GM12875 (cell line): ENCODE data around the gene COLEC12.

Source experiments
- H3K4me3 ChIP-seq: one replicate; pipeline ENCODE4 v1.5.1; 2011; ENCODE audit warnings: low read depth, low read length, control low read depth
- CTCF ChIP-seq: IDR thresholded peaks from 2 replicates; pipeline ENCODE4 v1.5.1; 2011; ENCODE audit warnings: low read depth, mild to moderate bottlenecking, control low read depth, inconsistent platforms, low read length, moderate library complexity, borderline replicate concordance; ENCODE audit not compliant: insufficient read depth

The COLEC12 gene

GRCh38 chr18:432791-433190 is 67.7 kb downstream of the COLEC12 start:
- no peak for TF ChIP-seq CTCF
- no peak overlapping the region for H3K4me3 ChIP-seq

GRCh38 chr18:429030-429429 is 71.5 kb downstream of the COLEC12 start:
- no peak overlapping the region for H3K4me3 ChIP-seq
- no peak for TF ChIP-seq CTCF

GRCh38 chr18:427005-427404 is 73.5 kb downstream of the COLEC12 start:
- TF ChIP-seq CTCF, result no peak
- no peak overlapping the region for H3K4me3 ChIP-seq

GRCh38 chr18:425106-425745 is 75.3 kb downstream of the COLEC12 start:
- no peak overlapping the region for H3K4me3 ChIP-seq
- TF ChIP-seq CTCF, result no peak

GRCh38 chr18:424668-425067 is 75.8 kb downstream of the COLEC12 start:
- no peak overlapping the region for H3K4me3 ChIP-seq
- no peak for TF ChIP-seq CTCF

GRCh38 chr18:424071-424661 is 76.3 kb downstream of the COLEC12 start:
- no peak for TF ChIP-seq CTCF
- no peak overlapping the region for H3K4me3 ChIP-seq

- TF ChIP-seq CTCF, result no peak
- no peak overlapping the region for H3K4me3 ChIP-seq
Observed at GRCh38 chr18:422966-423365, 77.5 kb downstream of the COLEC12 start.
